CD14-positive monocyte (primary cell): Measurements from ENCODE around the gene RHCG. TPM values are rescaled to one million over a fixed set of nuclear protein-coding genes. Genes with fewer than 3 reads are reported as not detected.
"Not testable (repeated sequence)": the region's sequence is repeated elsewhere in the genome, so short reads cannot be mapped to it uniquely, and the experiment has no call there.

Experiments used
- DNase-seq, 3 donors: peaks; one replicate each; pipeline ENCODE4 v3.0.0-alpha.2; 2011 to 2022
- H2AFZ ChIP-seq: 2 replicates; pipeline ENCODE4 v1.6.0; 2012; ENCODE audit warnings: mild to moderate bottlenecking, low read depth, low read length, inconsistent platforms; ENCODE audit not compliant: insufficient read depth, poor library complexity, severe bottlenecking
- H3K27ac ChIP-seq, 2 donors: 1 replicate in 1 of 2; 2 replicates in 1 of 2; pipeline ENCODE4 v1.5.1; 2012 to 2013; ENCODE audit warnings: low read length in 2 of 2, control low read depth in 1 of 2, inconsistent platforms in 1 of 2, low read depth in 1 of 2, mild to moderate bottlenecking in 1 of 2
- H3K27me3 ChIP-seq, 2 donors: one replicate each; pipeline versions ENCODE4 v1.6.0 to v1.6.1; 2011 to 2013; ENCODE audit warnings: low read length in 2 of 2; ENCODE audit not compliant: control insufficient read depth in 2 of 2, insufficient read depth in 2 of 2
- H3K36me3 ChIP-seq, 2 donors: replicated peaks in 1 of 2; 1 replicate in 1 of 2; 2 replicates in 1 of 2; pipeline versions ENCODE4 v1.5.1 to v1.6.1; 2012 to 2013; ENCODE audit warnings: low read length in 2 of 2, control low read depth in 1 of 2, inconsistent platforms in 1 of 2, mild to moderate bottlenecking in 1 of 2; ENCODE audit not compliant: insufficient read depth in 2 of 2, control insufficient read depth in 1 of 2
- H3K4me1 ChIP-seq, 2 donors: 1 replicate in 1 of 2; 2 replicates in 1 of 2; pipeline versions ENCODE4 v1.5.1 to v1.6.1; 2012 to 2013; ENCODE audit warnings: low read length in 2 of 2, control low read depth in 1 of 2, inconsistent platforms in 1 of 2, mild to moderate bottlenecking in 1 of 2, moderate library complexity in 1 of 2; ENCODE audit not compliant: insufficient read depth in 2 of 2, control insufficient read depth in 1 of 2
- H3K4me2 ChIP-seq: replicated peaks from 2 replicates; pipeline ENCODE3; 2012; ENCODE audit warnings: low read length, moderate library complexity, mild to moderate bottlenecking; ENCODE audit not compliant: poor library complexity, severe bottlenecking; ENCODE audit errors: extremely low read depth
- H3K4me3 ChIP-seq, 3 experiments: fragments of 200-600 bp in 1 of 3; sonication (generic) in 1 of 3; replicated peaks in 1 of 3; 1 replicate in 2 of 3; 2 replicates in 1 of 3; pipeline ENCODE4 v1.5.1; 2011 to 2013; ENCODE audit warnings: low read length in 3 of 3, mild to moderate bottlenecking in 3 of 3, control low read depth in 2 of 3, low read depth in 2 of 3, inconsistent platforms in 1 of 3, moderate library complexity in 1 of 3
- H3K79me2 ChIP-seq: 2 replicates; pipeline ENCODE4 v1.6.0; 2012; ENCODE audit warnings: mild to moderate bottlenecking, control low read depth, inconsistent platforms, low read length, moderate library complexity; ENCODE audit not compliant: insufficient read depth
- H3K9ac ChIP-seq: 2 replicates; pipeline ENCODE4 v1.6.0; 2017; ENCODE audit warnings: low read length, mild to moderate bottlenecking; ENCODE audit not compliant: insufficient read depth, poor library complexity, severe bottlenecking
- H3K9me3 ChIP-seq, 2 donors: replicated peaks in 1 of 2; 1 replicate in 1 of 2; 2 replicates in 1 of 2; pipeline versions ENCODE4 v1.5.1 to v1.6.1; 2012 to 2013; ENCODE audit warnings: low read length in 2 of 2, control low read depth in 1 of 2; ENCODE audit not compliant: control insufficient read depth in 1 of 2, insufficient read depth in 1 of 2
- H4K20me1 ChIP-seq: 2 replicates; pipeline ENCODE4 v1.6.0; 2012; ENCODE audit warnings: mild to moderate bottlenecking, low read length, control low read depth, moderate library complexity; ENCODE audit not compliant: insufficient read depth
- H3K27ac Mint-ChIP-seq, 7 donors: one replicate each; pipeline ENCODE4 v1.8.0; 2020; ENCODE audit warnings: mild to moderate bottlenecking in 7 of 7, mixed read lengths in 7 of 7, moderate library complexity in 6 of 7, inconsistent platforms in 2 of 7
- H3K27me3 Mint-ChIP-seq, 3 donors: one replicate each; pipeline ENCODE4 v1.8.0; 2021 to 2022; ENCODE audit warnings: low read depth in 3 of 3, mild to moderate bottlenecking in 3 of 3, mixed read lengths in 3 of 3, moderate library complexity in 3 of 3, inconsistent platforms in 1 of 3
- H3K36me3 Mint-ChIP-seq, 2 donors: one replicate each; pipeline ENCODE4 v1.8.0; 2020; ENCODE audit warnings: mixed read lengths in 2 of 2, inconsistent platforms in 1 of 2, mild to moderate bottlenecking in 1 of 2
- H3K4me1 Mint-ChIP-seq: one replicate; pipeline ENCODE4 v1.8.0; 2020; ENCODE audit warnings: mild to moderate bottlenecking, mixed read lengths
- H3K4me3 Mint-ChIP-seq, 2 donors: one replicate each; pipeline ENCODE4 v1.8.0; 2020; ENCODE audit warnings: mild to moderate bottlenecking in 2 of 2, mixed read lengths in 2 of 2, moderate library complexity in 1 of 2
- H3K9me3 Mint-ChIP-seq, 7 donors: one replicate each; pipeline ENCODE4 v1.8.0; 2020 to 2022; ENCODE audit warnings: mixed read lengths in 7 of 7, mild to moderate bottlenecking in 6 of 7, moderate library complexity in 6 of 7, inconsistent platforms in 2 of 7
- WGBS: methylation state at CpG from one replicate; pipeline ENCODE4 v1.1.5; 2013; ENCODE audit warnings: missing lambda C conversion rate; ENCODE audit not compliant: insufficient coverage; 5-methylcytosine and 5-hydroxymethylcytosine counted together
- intact Hi-C, 2 donors: fragments of 100-400 bp; cut with micrococcal nuclease; formaldehyde crosslinking; loops; one replicate each; pipeline versions ENCODE4 v1.15.0 to v1.15.1; 2023
- polyA plus RNA-seq, 3 donors: library from polyadenylated mRNA; depleted of rRNA in 1 of 3; unstranded in 2 of 3; stranded (reverse) in 1 of 3; fragments of 300-500 nt in 2 of 3; fragments of >200 nt in 1 of 3; fragmentation: Illumina TruSeq in 2 of 3; gene quantifications; 1 replicate in 2 of 3; 2 replicates in 1 of 3; pipeline ENCODE4 v1.2.3, GENCODE V29; 2012 to 2021
- TF ChIP-seq, protein P1 (sequence below): fragments of 200-600 bp; IDR thresholded peaks from one replicate; pipeline ENCODE4 v1.8.0; 2022; ENCODE audit warnings: antibody characterized with exemption, mild to moderate bottlenecking

RHCG gene
- polyA plus RNA-seq, 3 donors: not detected

DNA sequence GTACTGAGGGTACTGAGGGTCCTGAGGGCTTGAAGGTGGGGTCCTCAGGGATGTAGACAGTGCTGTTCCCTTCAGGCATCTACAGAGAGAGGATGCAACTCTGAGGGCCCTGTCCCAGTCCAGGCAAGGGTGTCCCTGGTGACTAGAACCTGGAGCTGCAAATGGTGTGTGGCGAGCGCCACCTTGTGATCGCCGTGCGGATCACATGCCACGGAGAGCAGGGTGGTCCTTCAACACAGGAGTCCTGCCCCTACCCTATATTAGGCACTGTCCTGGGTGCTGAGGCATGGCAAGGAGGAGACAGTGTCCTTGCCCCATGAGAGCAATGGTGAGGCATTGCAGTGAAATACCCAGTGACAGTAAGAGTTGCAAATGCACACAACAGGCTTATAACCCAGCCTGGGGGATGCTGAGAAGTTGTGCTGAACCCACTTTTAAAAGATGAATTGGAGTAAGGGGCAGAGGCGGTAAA lies 23.6 kb downstream of the RHCG start:
- H3K27me3 Mint-ChIP-seq: peaks cover 16 to 47% (median 40%) of the 10 kb centered on the region in 3 donors
- H3K9me3 Mint-ChIP-seq: peaks cover 0 to 10% (median 4%) of the 10 kb centered on the region in 7 donors

DNA sequence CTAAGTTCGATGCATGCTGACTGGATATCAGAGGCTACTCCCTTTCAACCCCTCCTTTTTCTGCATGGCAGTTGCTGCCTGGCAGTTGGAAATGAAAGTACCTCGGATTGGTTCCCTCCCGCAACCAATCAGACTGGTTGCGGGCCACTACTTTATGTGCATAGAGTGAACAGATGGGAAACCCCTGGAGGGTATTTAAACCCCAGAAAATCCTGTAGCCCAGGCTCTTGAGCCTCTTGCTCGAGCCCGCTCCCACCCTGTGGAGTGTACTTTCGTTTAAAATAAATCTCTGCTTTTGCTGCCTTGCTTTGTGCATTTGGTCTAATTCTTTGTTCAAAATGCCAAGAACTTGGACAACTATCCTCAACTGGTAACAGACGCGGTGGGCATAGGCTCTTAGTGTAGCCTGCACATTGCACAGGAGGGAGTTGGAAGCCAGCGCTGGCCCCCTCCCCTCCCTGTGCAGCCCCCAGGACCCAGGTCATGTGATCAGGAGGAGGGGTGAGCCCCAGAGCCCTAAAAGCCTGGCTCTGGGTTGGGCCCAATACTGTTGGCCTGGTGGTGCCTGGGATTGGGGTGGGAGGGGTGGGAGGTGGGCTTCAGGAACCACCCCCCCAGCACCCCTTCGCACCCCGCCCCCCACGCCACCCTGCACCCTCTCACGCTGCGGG lies 26.8 kb downstream of the RHCG start:
- Mint-ChIP-seq H3K4me3 (peak overlapping the region in 1 of 2 donors; percentile 46), H3K9me3 (peaks cover 0 to 7% (median 2%) of the 10 kb centered on the region in 7 donors), H3K27me3 (peaks cover 15 to 35% (median 24%) of the 10 kb centered on the region in 3 donors), H3K4me1 (no peaks in the 10 kb centered on the region), H3K36me3 (no peaks in the 10 kb centered on the region), H3K27ac (no peak overlapping the region)
- Histone ChIP-seq H3K27ac (no peak overlapping the region), H2AFZ (no peak overlapping the region), H3K4me3 (no peak overlapping the region), H3K9me3 (no peaks in the 10 kb centered on the region), H3K79me2 (no peaks in the 10 kb centered on the region), H3K27me3 (peaks cover 0 to 20% of the 10 kb centered on the region in 2 donors), H3K4me2 (no peak overlapping the region), H3K36me3 (no peaks in the 10 kb centered on the region), H3K9ac (no peak overlapping the region), H4K20me1 (no peaks in the 10 kb centered on the region), H3K4me1 (no peaks in the 10 kb centered on the region)
- 79% methylated on average over 4 of the region's 15 CpGs for WGBS
- intact Hi-C loops: no loop called here
- TF ChIP-seq, protein P1, sequence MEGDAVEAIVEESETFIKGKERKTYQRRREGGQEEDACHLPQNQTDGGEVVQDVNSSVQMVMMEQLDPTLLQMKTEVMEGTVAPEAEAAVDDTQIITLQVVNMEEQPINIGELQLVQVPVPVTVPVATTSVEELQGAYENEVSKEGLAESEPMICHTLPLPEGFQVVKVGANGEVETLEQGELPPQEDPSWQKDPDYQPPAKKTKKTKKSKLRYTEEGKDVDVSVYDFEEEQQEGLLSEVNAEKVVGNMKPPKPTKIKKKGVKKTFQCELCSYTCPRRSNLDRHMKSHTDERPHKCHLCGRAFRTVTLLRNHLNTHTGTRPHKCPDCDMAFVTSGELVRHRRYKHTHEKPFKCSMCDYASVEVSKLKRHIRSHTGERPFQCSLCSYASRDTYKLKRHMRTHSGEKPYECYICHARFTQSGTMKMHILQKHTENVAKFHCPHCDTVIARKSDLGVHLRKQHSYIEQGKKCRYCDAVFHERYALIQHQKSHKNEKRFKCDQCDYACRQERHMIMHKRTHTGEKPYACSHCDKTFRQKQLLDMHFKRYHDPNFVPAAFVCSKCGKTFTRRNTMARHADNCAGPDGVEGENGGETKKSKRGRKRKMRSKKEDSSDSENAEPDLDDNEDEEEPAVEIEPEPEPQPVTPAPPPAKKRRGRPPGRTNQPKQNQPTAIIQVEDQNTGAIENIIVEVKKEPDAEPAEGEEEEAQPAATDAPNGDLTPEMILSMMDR: no peak
- no peak for DNase-seq

More for the DNA sequence above, 23.6 kb downstream of the RHCG start:
- Mint-ChIP-seq H3K36me3 (no peaks in the 10 kb centered on the region), H3K27ac (no peak overlapping the region), H3K4me1 (no peaks in the 10 kb centered on the region), H3K4me3 (no peak overlapping the region)
- no peaks in the 10 kb centered on the region for H3K36me3 ChIP-seq
- DNase-seq: peak in 2 of 3 donors; percentile 22 to 44
- intact Hi-C loops: loop anchor here in 1 of 2 donors (2.0 kb wide), 1 partner anchor 114 kb away; no protein-coding TSS in a partner anchor
- H3K4me3 ChIP-seq: no peak overlapping the region
- H3K4me1 ChIP-seq: no peaks in the 10 kb centered on the region
- peaks cover 0 to 23% of the 10 kb centered on the region in 2 donors for H3K27me3 ChIP-seq
- no peaks in the 10 kb centered on the region for H3K79me2 ChIP-seq
- H3K4me2 ChIP-seq: no peak overlapping the region
- H2AFZ ChIP-seq: no peak overlapping the region
- no peaks in the 10 kb centered on the region for H4K20me1 ChIP-seq
- WGBS: 22% methylated on average over 2 of the region's 7 CpGs
- TF ChIP-seq, protein P1: peak; percentile 78
- H3K9me3 ChIP-seq: no peaks in the 10 kb centered on the region
- no peak overlapping the region for H3K9ac ChIP-seq
- no peak overlapping the region for H3K27ac ChIP-seq

DNA sequence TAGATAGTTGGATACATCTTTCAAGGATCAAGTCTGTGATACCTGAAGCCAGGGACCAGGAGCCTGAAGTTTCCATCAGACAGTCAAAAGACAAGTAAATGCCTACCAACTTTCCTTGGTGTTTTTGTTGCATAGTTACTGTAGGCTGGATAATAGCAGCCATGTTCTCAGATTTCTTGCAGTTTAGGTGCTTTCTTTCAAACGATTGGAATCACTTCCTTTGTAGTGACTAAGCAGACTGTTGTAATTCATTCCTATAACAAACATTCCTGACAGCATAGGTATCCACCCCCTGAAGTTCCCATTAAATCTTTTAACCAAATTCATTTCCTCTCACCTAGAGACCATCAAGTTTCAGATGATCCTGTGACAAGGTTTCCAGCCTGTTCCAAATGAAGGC lies 27.6 kb downstream of the RHCG start:
- H3K36me3 Mint-ChIP-seq, H3K4me1 Mint-ChIP-seq, intact Hi-C loops, H3K79me2 ChIP-seq, H3K4me2 ChIP-seq, H3K9me3 Mint-ChIP-seq, H4K20me1 ChIP-seq, H3K4me3 ChIP-seq, H2AFZ ChIP-seq, DNase-seq, H3K36me3 ChIP-seq, H3K9ac ChIP-seq, H3K27ac ChIP-seq, H3K9me3 ChIP-seq, H3K4me3 Mint-ChIP-seq, H3K4me1 ChIP-seq: not testable (repeated sequence)
- H3K27me3 Mint-ChIP-seq: peaks cover 15 to 33% (median 22%) of the 10 kb centered on the region in 3 donors
- 0% methylated on average over 1 of the region's 1 CpG for WGBS
- peak overlapping the region in 1 of 7 donors; percentile 58 for H3K27ac Mint-ChIP-seq
- peaks cover 0 to 20% of the 10 kb centered on the region in 2 donors for H3K27me3 ChIP-seq
